ENCODE measurements around the gene G6PD. TPM values are rescaled to one million over a fixed set of nuclear protein-coding genes. Genes with fewer than 3 reads are reported as not detected.

The G6PD gene
- total RNA-seq, 1 experiment from 2014 or later, result 180 TPM

DNA sequence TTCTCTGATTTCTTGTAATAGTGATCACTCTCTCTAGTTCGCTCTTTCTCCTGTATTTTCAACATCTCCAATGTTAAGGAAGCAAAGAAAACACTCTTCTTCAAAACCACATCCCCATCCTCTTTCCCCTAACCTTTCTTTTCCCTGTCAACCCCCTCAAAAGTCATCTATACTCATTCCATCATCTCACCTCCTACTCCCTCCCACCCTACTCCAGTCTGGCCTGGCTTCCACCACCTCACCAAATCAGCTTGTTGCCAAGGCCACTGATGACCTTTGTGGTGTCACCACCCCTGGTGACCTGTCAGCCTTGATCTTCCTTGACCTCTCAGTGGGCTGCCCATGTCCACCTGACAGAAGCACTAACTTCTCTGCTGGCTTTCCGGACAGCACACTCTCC is 32.9 kb downstream of the G6PD start:
- no peak for DNase-seq
- Mint-ChIP-seq H3K4me3 (ENCODE audit: low read depth, unreplicated experiment) (no peak overlapping the region), H3K27ac (ENCODE audit: unreplicated experiment) (no peak overlapping the region), H3K27me3 (ENCODE audit: unreplicated experiment) (no peaks in the 10 kb centered on the region), H3K36me3 (ENCODE audit: insufficient read depth, unreplicated experiment) (peaks cover 28% of the 10 kb centered on the region), H3K4me1 (ENCODE audit: low read depth, unreplicated experiment) (peaks cover 6% of the 10 kb centered on the region), H3K9me3 (ENCODE audit: low read depth, unreplicated experiment) (no peaks in the 10 kb centered on the region)
- no peak for TF ChIP-seq CTCF (IDR thresholded peaks at IDR 0.05; ENCODE audit: unreplicated experiment)
- intact Hi-C loops (cut with micrococcal nuclease; ENCODE audit: unreplicated experiment), result no loop called here
- no TSS peak for BruUV-seq (replicated peaks)
- CTCF ChIA-PET, result no interaction called here

- H3K27ac Mint-ChIP-seq (ENCODE audit: unreplicated experiment), result no peak overlapping the region
- DNase-seq, result no peak
- H3K9me3 Mint-ChIP-seq (ENCODE audit: low read depth, unreplicated experiment), result no peaks in the 10 kb centered on the region
- no peak overlapping the region for H3K4me3 Mint-ChIP-seq (ENCODE audit: low read depth, unreplicated experiment)
- no TSS peak for BruUV-seq (replicated peaks)
- H3K27me3 Mint-ChIP-seq (ENCODE audit: unreplicated experiment), result no peaks in the 10 kb centered on the region
- CTCF ChIA-PET, result no interaction called here
- H3K4me1 Mint-ChIP-seq (ENCODE audit: low read depth, unreplicated experiment), result peaks cover 6% of the 10 kb centered on the region
- no peak for TF ChIP-seq CTCF (IDR thresholded peaks at IDR 0.05; ENCODE audit: unreplicated experiment)
- H3K36me3 Mint-ChIP-seq (ENCODE audit: insufficient read depth, unreplicated experiment), result peaks cover 28% of the 10 kb centered on the region
- intact Hi-C loops (cut with micrococcal nuclease; ENCODE audit: unreplicated experiment), result no loop called here
These were observed 33.6 kb downstream of the G6PD start for GRCh38 chrX:154512879-154513553.

- H3K4me3 Mint-ChIP-seq (ENCODE audit: low read depth, unreplicated experiment), result no peak overlapping the region
- no peaks in the 10 kb centered on the region for H3K27me3 Mint-ChIP-seq (ENCODE audit: unreplicated experiment)
- H3K4me1 Mint-ChIP-seq (ENCODE audit: low read depth, unreplicated experiment), result peaks cover 6% of the 10 kb centered on the region
These were observed 34.9 kb downstream of the G6PD start for GRCh38 chrX:154511761-154512160.

GRCh38 chrX:154509455-154509854 is 37.2 kb downstream of the G6PD start:
- intact Hi-C loops (cut with micrococcal nuclease; ENCODE audit: unreplicated experiment), result no loop called here
- Mint-ChIP-seq H3K27me3 (ENCODE audit: unreplicated experiment) (no peaks in the 10 kb centered on the region), H3K36me3 (ENCODE audit: insufficient read depth, unreplicated experiment) (peaks cover 18% of the 10 kb centered on the region), H3K9me3 (ENCODE audit: low read depth, unreplicated experiment) (no peaks in the 10 kb centered on the region), H3K27ac (ENCODE audit: unreplicated experiment) (no peak overlapping the region), H3K4me1 (ENCODE audit: low read depth, unreplicated experiment) (no peaks in the 10 kb centered on the region), H3K4me3 (ENCODE audit: low read depth, unreplicated experiment) (no peak overlapping the region)
- no peak for DNase-seq
- no TSS peak for BruUV-seq (replicated peaks)
- TF ChIP-seq CTCF (IDR thresholded peaks at IDR 0.05; ENCODE audit: unreplicated experiment), result no peak
- CTCF ChIA-PET, result no interaction called here

More at GRCh38 chrX:154511761-154512160, 34.9 kb downstream of the G6PD start:
- TF ChIP-seq CTCF (IDR thresholded peaks at IDR 0.05; ENCODE audit: unreplicated experiment), result no peak
- no peak for DNase-seq
- intact Hi-C loops (cut with micrococcal nuclease; ENCODE audit: unreplicated experiment), result no loop called here
- CTCF ChIA-PET, result no interaction called here
- no peaks in the 10 kb centered on the region for H3K9me3 Mint-ChIP-seq (ENCODE audit: low read depth, unreplicated experiment)
- no TSS peak for BruUV-seq (replicated peaks)
- H3K36me3 Mint-ChIP-seq (ENCODE audit: insufficient read depth, unreplicated experiment), result peaks cover 28% of the 10 kb centered on the region
- H3K27ac Mint-ChIP-seq (ENCODE audit: unreplicated experiment), result no peak overlapping the region

All from Calu3 (cell line).